GM18870 (cell line): Measurements from ENCODE around the gene EN2.
"Not testable (repeated sequence)": the region's sequence is repeated elsewhere in the genome, so short reads cannot be mapped to it uniquely, and the experiment has no call there.

ENCODE experiments used
- ATAC-seq: cut with Tn5 transposase; IDR thresholded peaks from one replicate; pipeline ENCODE4 v1.9.1; 2021; ENCODE audit warnings: moderate library complexity; ENCODE audit not compliant: unreplicated experiment

Gene EN2

GRCh38 chr7:155425011-155425340 lies 33.0 kb upstream of the EN2 start:
- ATAC-seq, result no peak

GRCh38 chr7:155425887-155426286 lies 32.0 kb upstream of the EN2 start:
- no peak for ATAC-seq

- ATAC-seq, result no peak
These were observed 31.2 kb upstream of the EN2 start for GRCh38 chr7:155426543-155427410.

DNA sequence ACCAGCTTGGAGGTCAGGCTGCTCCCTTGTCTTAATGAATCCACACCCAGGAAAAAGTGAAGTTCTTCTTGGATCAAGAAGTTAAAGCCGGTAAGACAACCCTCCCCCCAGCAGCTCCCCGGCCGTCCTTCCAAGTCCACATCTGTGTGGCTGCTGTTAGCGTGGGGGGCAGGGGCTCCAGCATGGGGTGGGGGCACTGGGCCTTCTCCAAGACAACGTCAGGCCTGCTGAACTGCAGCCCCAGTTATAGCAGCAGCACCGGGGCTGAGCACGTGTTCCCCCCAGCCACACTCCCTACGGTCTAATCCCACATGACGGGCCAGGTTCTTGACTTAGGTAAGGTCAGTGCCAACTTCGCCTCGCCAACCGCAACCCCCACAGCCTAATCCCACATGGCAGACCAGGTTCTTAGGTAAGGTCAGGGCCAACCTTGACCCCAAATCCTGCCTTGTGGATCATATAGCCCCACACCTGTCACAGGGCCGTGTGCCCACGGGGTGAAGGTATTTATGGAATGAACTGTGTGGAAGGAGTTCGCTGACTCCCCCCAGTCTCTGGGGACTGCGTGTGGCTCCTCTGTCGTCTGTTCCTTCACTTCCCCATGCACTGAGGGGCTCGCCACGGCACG lies 30.4 kb upstream of the EN2 start:
- ATAC-seq, result no peak

GRCh38 chr7:155428171-155428834 lies 29.6 kb upstream of the EN2 start:
- ATAC-seq, result no peak

- no peak for ATAC-seq
These were observed 28.3 kb upstream of the EN2 start for GRCh38 chr7:155429651-155430050.

GRCh38 chr7:155430606-155431005 lies 27.3 kb upstream of the EN2 start:
- no peak for ATAC-seq

- ATAC-seq, result no peak
These were observed 26.7 kb upstream of the EN2 start for GRCh38 chr7:155431231-155431630.

- ATAC-seq, result no peak
These were observed 26.2 kb upstream of the EN2 start for GRCh38 chr7:155431711-155432110.

- ATAC-seq, result no peak
These were observed 22.8 kb upstream of the EN2 start for GRCh38 chr7:155435110-155435509.

DNA sequence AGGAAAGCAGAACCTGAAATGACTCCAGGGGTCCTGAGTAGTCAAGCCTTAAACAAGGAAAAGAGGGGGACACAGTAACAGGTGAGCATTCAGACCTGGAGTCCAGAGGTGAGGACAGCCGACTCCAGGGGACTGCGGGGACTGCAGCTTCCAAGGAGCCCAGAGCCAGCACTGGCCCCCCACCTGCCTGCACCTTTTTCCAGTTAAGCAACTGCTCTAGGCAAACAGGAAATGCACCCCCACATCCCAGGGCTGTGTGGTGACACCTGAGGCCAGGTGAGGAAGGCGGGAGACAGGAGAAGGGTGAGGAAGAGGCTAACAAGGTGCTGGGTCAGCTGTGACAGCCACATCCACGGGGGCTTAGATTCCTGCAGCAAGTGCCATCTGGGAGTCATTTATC lies 20.1 kb upstream of the EN2 start:
- ATAC-seq, result no peak

DNA sequence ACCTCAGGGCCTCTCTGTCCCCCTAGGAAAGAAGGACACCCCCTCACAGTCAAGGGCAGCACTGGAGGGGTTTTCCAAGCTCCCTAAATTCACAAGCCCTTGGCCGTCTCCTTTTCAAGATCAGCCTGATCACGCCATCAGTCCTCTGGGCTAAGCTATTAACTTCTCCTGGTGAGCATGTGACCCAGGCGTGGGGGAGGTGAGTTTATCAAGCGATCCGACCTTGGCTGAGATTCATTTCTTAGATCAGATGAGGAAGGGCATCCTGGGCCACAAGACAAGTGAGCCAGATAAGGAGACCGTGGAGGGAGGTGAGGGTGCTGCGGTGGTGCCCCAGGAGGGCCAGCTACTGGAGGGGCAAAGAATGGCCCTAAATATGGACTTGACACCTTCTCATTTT lies 19.2 kb upstream of the EN2 start:
- no peak for ATAC-seq

GRCh38 chr7:155439311-155440017 lies 18.5 kb upstream of the EN2 start:
- ATAC-seq, result no peak

GRCh38 chr7:155440018-155440410 lies 17.9 kb upstream of the EN2 start:
- ATAC-seq, result no peak

- ATAC-seq, result no peak
These were observed 16.1 kb upstream of the EN2 start for GRCh38 chr7:155441856-155442255.

- no peak for ATAC-seq
These were observed 13.2 kb upstream of the EN2 start for GRCh38 chr7:155444746-155445145.

- not testable (repeated sequence) for ATAC-seq
These were observed 12.3 kb upstream of the EN2 start for GRCh38 chr7:155445606-155446005.

- no peak for ATAC-seq
These were observed 10.3 kb upstream of the EN2 start for GRCh38 chr7:155447603-155448002.

DNA sequence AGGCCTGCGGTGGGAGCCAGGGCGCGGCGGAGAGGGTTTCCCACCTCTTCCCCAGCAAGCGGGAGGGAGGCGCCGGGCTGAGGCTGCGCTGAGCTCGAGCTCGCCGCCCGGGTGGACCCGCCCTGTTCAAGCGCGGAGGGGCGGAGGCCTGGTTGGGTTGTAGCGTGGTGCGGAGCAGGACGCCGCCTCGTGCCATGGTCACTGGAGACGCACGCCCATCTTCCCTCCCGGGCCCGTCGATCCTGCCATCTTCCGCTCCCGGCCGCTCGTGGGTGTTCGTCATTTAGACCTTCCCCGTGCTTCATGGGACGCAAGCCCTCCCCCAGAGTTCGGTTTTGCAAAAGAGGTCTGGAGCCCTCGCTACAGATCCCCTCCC lies 9.3 kb upstream of the EN2 start:
- ATAC-seq, result no peak

- ATAC-seq, result no peak
These were observed 8.7 kb upstream of the EN2 start for GRCh38 chr7:155449008-155449868.
